Tibial nerve (tissue), 4 donors: ENCODE data around the gene ROCK2.

Experiments used
- CTCF ChIP-seq, 5 experiments: fragments of 200-600 bp in 3 of 5; fragments of 450-650 bp in 2 of 5; sonication (generic) in 3 of 5; IDR thresholded peaks; one replicate each; pipeline ENCODE4 v1.5.1; 2016 to 2019; ENCODE audit warnings: antibody characterized with exemption in 5 of 5, mild to moderate bottlenecking in 3 of 5, moderate library complexity in 2 of 5
- EP300 ChIP-seq, 2 donors: sonication (generic); formaldehyde crosslinking; IDR thresholded peaks; one replicate each; pipeline ENCODE4 v1.6.1; 2017; ENCODE audit warnings: antibody characterized with exemption in 2 of 2, mild to moderate bottlenecking in 1 of 2

- TF ChIP-seq CTCF (IDR thresholded peaks at IDR 0.05) (no peak), EP300 (IDR thresholded peaks at IDR 0.05) (no peak)
Measured at GRCh38 chr2:11254100-11254536, 90.3 kb downstream of the ROCK2 start.
